ENCODE data around the gene CCNF. TPM values are rescaled to one million over a fixed set of nuclear protein-coding genes. Genes with fewer than 3 reads are reported as not detected.

Gene CCNF
- total RNA-seq, 1 donor from 2014 or later: 0.43 TPM

GRCh38 chr16:2480948-2481347 is 51.7 kb downstream of the CCNF start:
- no peaks in the 10 kb centered on the region for H3K9me3 ChIP-seq
- no peak for TF ChIP-seq CTCF (IDR thresholded peaks at IDR 0.05)
- peaks cover 10 to 18% of the 10 kb centered on the region in 2 donors for H3K4me1 ChIP-seq
- H3K27ac ChIP-seq: no peak overlapping the region
- no peak for DNase-seq (ENCODE audit: low spot score in 2 of 2)
- no peaks in the 10 kb centered on the region for H3K36me3 ChIP-seq
- no peaks in the 10 kb centered on the region for H3K27me3 ChIP-seq
- intact Hi-C loops (cut with DNase I): no loop called here
- no peak overlapping the region for H3K4me3 ChIP-seq

- Histone ChIP-seq H3K4me3 (no peak overlapping the region), H3K27me3 (no peaks in the 10 kb centered on the region), H3K27ac (no peak overlapping the region), H3K36me3 (no peaks in the 10 kb centered on the region), H3K9me3 (no peaks in the 10 kb centered on the region), H3K4me1 (peaks cover 8 to 17% of the 10 kb centered on the region in 2 donors)
- intact Hi-C loops (cut with DNase I): no loop called here
- no peak for TF ChIP-seq CTCF (IDR thresholded peaks at IDR 0.05)
- no peak for DNase-seq (ENCODE audit: low spot score in 2 of 2)
Observed at GRCh38 chr16:2481676-2482075, 52.4 kb downstream of the CCNF start.

GRCh38 chr16:2482249-2482648 is 53.0 kb downstream of the CCNF start:
- Histone ChIP-seq H3K36me3 (no peaks in the 10 kb centered on the region), H3K27me3 (no peaks in the 10 kb centered on the region), H3K4me1 (peaks cover 8 to 17% of the 10 kb centered on the region in 2 donors), H3K4me3 (peak overlapping the region in 1 of 2 donors; percentile 39), H3K9me3 (no peaks in the 10 kb centered on the region), H3K27ac (peak overlapping the region; percentile 49 to 57)
- DNase-seq (ENCODE audit: low spot score in 2 of 2): no peak
- TF ChIP-seq CTCF (IDR thresholded peaks at IDR 0.05): no peak
- intact Hi-C loops (cut with DNase I): no loop called here

- intact Hi-C loops (cut with DNase I): no loop called here
- Histone ChIP-seq H3K4me3 (peak overlapping the region in 1 of 2 donors; percentile 39), H3K9me3 (no peaks in the 10 kb centered on the region), H3K4me1 (peaks cover 8 to 17% of the 10 kb centered on the region in 2 donors), H3K27ac (peak overlapping the region; percentile 49 to 57), H3K36me3 (no peaks in the 10 kb centered on the region), H3K27me3 (no peaks in the 10 kb centered on the region)
- TF ChIP-seq CTCF (IDR thresholded peaks at IDR 0.05): no peak
- DNase-seq (ENCODE audit: low spot score in 2 of 2): no peak
Observed at GRCh38 chr16:2482708-2483534, 53.7 kb downstream of the CCNF start.

GRCh38 chr16:2483939-2484897 is 55.0 kb downstream of the CCNF start:
- no peak overlapping the region for H3K27ac ChIP-seq
- H3K4me1 ChIP-seq: peaks cover 8 to 17% of the 10 kb centered on the region in 2 donors
- no peaks in the 10 kb centered on the region for H3K27me3 ChIP-seq
- intact Hi-C loops (cut with DNase I): no loop called here
- DNase-seq (ENCODE audit: low spot score in 2 of 2): no peak
- H3K9me3 ChIP-seq: no peaks in the 10 kb centered on the region
- H3K36me3 ChIP-seq: no peaks in the 10 kb centered on the region
- TF ChIP-seq CTCF (IDR thresholded peaks at IDR 0.05): no peak
- no peak overlapping the region for H3K4me3 ChIP-seq

Measured in ascending aorta (tissue), 2 donors.